Fibroblast of upper back skin (primary cell): ENCODE data around the gene MAP2K7.
A peak's percentile ranks its signal among the peaks of the same experiment; 100 is the strongest.

Experiments
- DNase-seq: peaks from one replicate; pipeline ENCODE4 v3.0.0-alpha.2; 2013

MAP2K7 gene

GRCh38 chr19:7885818-7886217 lies 17.9 kb upstream of the MAP2K7 start:
- DNase-seq: no peak

- DNase-seq: no peak
Measured at GRCh38 chr19:7887408-7888144, 16.1 kb upstream of the MAP2K7 start.

- peak; percentile 72 for DNase-seq
Measured at GRCh38 chr19:7888145-7888825, 15.4 kb upstream of the MAP2K7 start, which contains the start of gene LRRC8E. Gene LRRC8E, plus strand, starts transcription at chr19:7888510. Its CDS starts 7,094 bp downstream, at chr19:7895604.

- DNase-seq: no peak
Measured at GRCh38 chr19:7888826-7889217, 14.9 kb upstream of the MAP2K7 start.

GRCh38 chr19:7893362-7894101 lies 10.1 kb upstream of the MAP2K7 start:
- peak; percentile 29 for DNase-seq

GRCh38 chr19:7894612-7895309 lies 8.9 kb upstream of the MAP2K7 start:
- DNase-seq: no peak

- no peak for DNase-seq
Measured at GRCh38 chr19:7895565-7895964, 8.1 kb upstream of the MAP2K7 start.

GRCh38 chr19:7897292-7897691 lies 6.4 kb upstream of the MAP2K7 start:
- DNase-seq: no peak

GRCh38 chr19:7898967-7899366 lies 4.7 kb upstream of the MAP2K7 start:
- no peak for DNase-seq

- DNase-seq: no peak
Measured at GRCh38 chr19:7899751-7900378, 3.8 kb upstream of the MAP2K7 start.

GRCh38 chr19:7900401-7900870 lies 3.2 kb upstream of the MAP2K7 start:
- no peak for DNase-seq

- DNase-seq: no peak
Measured at GRCh38 chr19:7900931-7901330, 2.7 kb upstream of the MAP2K7 start.

- no peak for DNase-seq
Measured at GRCh38 chr19:7901337-7901736, 2.3 kb upstream of the MAP2K7 start.

- no peak for DNase-seq
Measured at GRCh38 chr19:7902796-7903243, 857 bp upstream of the MAP2K7 start.

GRCh38 chr19:7904074-7905020 lies 670 bp downstream of the MAP2K7 start:
- no peak for DNase-seq

- no peak for DNase-seq
Measured at GRCh38 chr19:7905268-7905667, 1.6 kb downstream of the MAP2K7 start.

- no peak for DNase-seq
Measured at GRCh38 chr19:7905859-7906258, 2.2 kb downstream of the MAP2K7 start.

GRCh38 chr19:7907122-7907521 lies 3.4 kb downstream of the MAP2K7 start:
- no peak for DNase-seq

- no peak for DNase-seq
Measured at GRCh38 chr19:7907544-7907943, 3.9 kb downstream of the MAP2K7 start.

- DNase-seq: no peak
Measured at GRCh38 chr19:7908078-7908699, 4.5 kb downstream of the MAP2K7 start.
